CD4-positive, alpha-beta T cell (primary cell): Measurements from ENCODE around the gene ATXN7L3. TPM values are rescaled to one million over a fixed set of nuclear protein-coding genes. Genes with fewer than 3 reads are reported as not detected.

Experiments
- ATAC-seq: fragments of 200-7000 bp; cut with Tn5 transposase; one replicate; pipeline ENCODE4 v1.10.0; 2022; ENCODE audit warnings: mild to moderate bottlenecking; ENCODE audit not compliant: poor library complexity
- CTCF ChIA-PET: fragments of 350-600 bp; sonication (Branson Sonifier 250); formaldehyde crosslinking; loops from one replicate; lab custom pipeline; 2021; ENCODE audit warnings: antibody characterized with exemption, inconsistent platforms; lab: Charles Lee
- POLR2A ChIA-PET: fragments of 350-600 bp; sonication (Branson Sonifier 250); formaldehyde crosslinking; loops from one replicate; lab custom pipeline; 2021; ENCODE audit warnings: antibody characterized with exemption, inconsistent platforms; lab: Charles Lee
- DNase-seq, 14 experiments: peaks; one replicate each; pipeline ENCODE4 v3.0.0-alpha.2; 2013 to 2020; ENCODE audit warnings: mixed read lengths in 2 of 14
- H3K27ac ChIP-seq, 2 donors: one replicate each; pipeline versions ENCODE4 v1.5.1 to v1.7.0; 2013; ENCODE audit warnings: low read length in 2 of 2, low read depth in 1 of 2, mild to moderate bottlenecking in 1 of 2
- H3K27me3 ChIP-seq, 2 experiments: 1 replicate in 1 of 2; 2 replicates in 1 of 2; pipeline versions ENCODE4 v1.6.1 to v1.7.0; 2013; ENCODE audit warnings: low read length in 2 of 2, control low read depth in 1 of 2, mild to moderate bottlenecking in 1 of 2, moderate library complexity in 1 of 2; ENCODE audit not compliant: insufficient read depth in 2 of 2, control insufficient read depth in 1 of 2
- H3K36me3 ChIP-seq: one replicate; pipeline ENCODE4 v1.6.1; 2013; ENCODE audit warnings: low read length, control low read depth; ENCODE audit not compliant: insufficient read depth
- H3K4me1 ChIP-seq: one replicate; pipeline ENCODE4 v1.6.1; 2013; ENCODE audit warnings: low read length, control low read depth; ENCODE audit not compliant: insufficient read depth
- H3K4me3 ChIP-seq: one replicate; pipeline ENCODE4 v1.5.1; 2013; ENCODE audit warnings: mild to moderate bottlenecking, low read length, moderate library complexity
- H3K9me3 ChIP-seq, 2 experiments: 1 replicate in 1 of 2; 2 replicates in 1 of 2; pipeline versions ENCODE4 v1.6.1 to v1.7.0; 2013; ENCODE audit warnings: low read length in 2 of 2, mild to moderate bottlenecking in 2 of 2, control low read depth in 1 of 2, moderate library complexity in 1 of 2; ENCODE audit not compliant: control insufficient read depth in 1 of 2, insufficient read depth in 1 of 2
- H3K27ac Mint-ChIP-seq: one replicate; pipeline ENCODE4 v1.8.0; 2020; ENCODE audit warnings: mixed read lengths
- H3K27me3 Mint-ChIP-seq: one replicate; pipeline ENCODE4 v1.8.0; 2021; ENCODE audit warnings: mixed read lengths
- H3K36me3 Mint-ChIP-seq: one replicate; pipeline ENCODE4 v1.8.0; 2021; ENCODE audit warnings: low read depth, mixed read lengths
- H3K4me1 Mint-ChIP-seq: one replicate; pipeline ENCODE4 v1.8.0; 2021; ENCODE audit warnings: low read depth, mixed read lengths
- H3K4me3 Mint-ChIP-seq: one replicate; pipeline ENCODE4 v1.8.0; 2020; ENCODE audit warnings: mild to moderate bottlenecking, mixed read lengths
- H3K9me3 Mint-ChIP-seq: one replicate; pipeline ENCODE4 v1.8.0; 2020; ENCODE audit warnings: mixed read lengths
- intact Hi-C, 2 experiments: fragments of 100-400 bp; cut with DNase I in 1 of 2; cut with micrococcal nuclease in 1 of 2; formaldehyde crosslinking; loops; one replicate each; pipeline versions ENCODE4 v1.15.1 to v1.9.0; 2023 to 2025; cut with DNase I, micrococcal nuclease
- total RNA-seq, 174 experiments: library from RNA in 2 of 174; stranded (reverse) in 2 of 174; gene quantifications; one replicate each; pipeline ENCODE4 v1.2.3 and lab custom pipeline; 2021 to 2026
- TF ChIP-seq, protein P1 (sequence below): fragments of 200-600 bp; IDR thresholded peaks from one replicate; pipeline ENCODE4 v1.8.0; 2022; ENCODE audit warnings: antibody characterized with exemption, mild to moderate bottlenecking

The ATXN7L3 gene
- total RNA-seq, 2 experiments from 2014 or later: 85.2 to 99.2 TPM

DNA sequence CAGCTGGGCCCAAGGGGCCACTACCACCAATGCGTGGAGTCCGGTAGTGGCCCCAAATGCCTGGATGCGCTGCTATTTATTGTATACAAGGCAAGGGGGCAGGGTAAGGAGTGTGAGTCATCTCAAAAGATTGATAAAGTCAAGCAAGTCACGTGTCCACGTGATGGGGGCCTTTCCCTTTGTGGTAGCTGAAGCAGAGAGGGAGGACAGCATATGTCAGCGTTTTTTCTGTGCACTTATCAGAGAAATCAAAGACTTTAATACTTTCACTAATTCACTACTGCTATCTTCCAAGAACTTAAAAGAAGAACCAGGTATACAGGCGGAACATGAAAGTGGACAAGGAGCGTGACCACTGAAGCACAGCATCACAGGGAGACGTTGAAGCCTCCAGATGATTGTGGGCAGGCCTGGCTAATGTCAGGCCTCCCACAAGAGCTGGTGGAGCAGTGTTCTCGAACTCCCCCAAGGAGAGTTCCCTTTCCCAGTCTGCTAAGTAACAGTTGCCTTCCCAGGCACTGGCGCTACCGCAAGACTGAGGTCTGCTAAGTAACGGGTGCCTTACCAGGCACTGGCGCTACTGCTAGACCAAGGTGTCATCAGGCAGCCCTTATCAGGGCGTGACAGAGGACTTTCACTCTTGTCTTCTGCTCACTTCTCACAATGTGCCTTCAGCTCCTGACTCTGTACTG, 40.0 kb downstream of the ATXN7L3 start:
- ATAC-seq (peak; percentile 37), DNase-seq (peak in 7 of 14 experiments; percentile 16 to 67 (median 27))
- no peak overlapping the region for H3K4me3 ChIP-seq
- Mint-ChIP-seq H3K27ac (no peak overlapping the region), H3K9me3 (no peaks in the 10 kb centered on the region), H3K4me1 (peaks cover 5% of the 10 kb centered on the region), H3K36me3 (no peaks in the 10 kb centered on the region), H3K4me3 (no peak overlapping the region), H3K27me3 (no peaks in the 10 kb centered on the region)
- H3K36me3 ChIP-seq: no peaks in the 10 kb centered on the region
- TF ChIP-seq, protein P1, sequence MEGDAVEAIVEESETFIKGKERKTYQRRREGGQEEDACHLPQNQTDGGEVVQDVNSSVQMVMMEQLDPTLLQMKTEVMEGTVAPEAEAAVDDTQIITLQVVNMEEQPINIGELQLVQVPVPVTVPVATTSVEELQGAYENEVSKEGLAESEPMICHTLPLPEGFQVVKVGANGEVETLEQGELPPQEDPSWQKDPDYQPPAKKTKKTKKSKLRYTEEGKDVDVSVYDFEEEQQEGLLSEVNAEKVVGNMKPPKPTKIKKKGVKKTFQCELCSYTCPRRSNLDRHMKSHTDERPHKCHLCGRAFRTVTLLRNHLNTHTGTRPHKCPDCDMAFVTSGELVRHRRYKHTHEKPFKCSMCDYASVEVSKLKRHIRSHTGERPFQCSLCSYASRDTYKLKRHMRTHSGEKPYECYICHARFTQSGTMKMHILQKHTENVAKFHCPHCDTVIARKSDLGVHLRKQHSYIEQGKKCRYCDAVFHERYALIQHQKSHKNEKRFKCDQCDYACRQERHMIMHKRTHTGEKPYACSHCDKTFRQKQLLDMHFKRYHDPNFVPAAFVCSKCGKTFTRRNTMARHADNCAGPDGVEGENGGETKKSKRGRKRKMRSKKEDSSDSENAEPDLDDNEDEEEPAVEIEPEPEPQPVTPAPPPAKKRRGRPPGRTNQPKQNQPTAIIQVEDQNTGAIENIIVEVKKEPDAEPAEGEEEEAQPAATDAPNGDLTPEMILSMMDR: no peak
- no peak overlapping the region for H3K27ac ChIP-seq
- CTCF ChIA-PET: no interaction called here
- POLR2A ChIA-PET: interaction anchor here (0.9 kb wide), 1 partner anchor 15 kb away, joined by 3 read pairs; no protein-coding TSS in a partner anchor
- peaks cover 7% of the 10 kb centered on the region for H3K4me1 ChIP-seq
- intact Hi-C loops: no loop called here
- no peaks in the 10 kb centered on the region for H3K9me3 ChIP-seq
- H3K27me3 ChIP-seq: no peaks in the 10 kb centered on the region

DNA sequence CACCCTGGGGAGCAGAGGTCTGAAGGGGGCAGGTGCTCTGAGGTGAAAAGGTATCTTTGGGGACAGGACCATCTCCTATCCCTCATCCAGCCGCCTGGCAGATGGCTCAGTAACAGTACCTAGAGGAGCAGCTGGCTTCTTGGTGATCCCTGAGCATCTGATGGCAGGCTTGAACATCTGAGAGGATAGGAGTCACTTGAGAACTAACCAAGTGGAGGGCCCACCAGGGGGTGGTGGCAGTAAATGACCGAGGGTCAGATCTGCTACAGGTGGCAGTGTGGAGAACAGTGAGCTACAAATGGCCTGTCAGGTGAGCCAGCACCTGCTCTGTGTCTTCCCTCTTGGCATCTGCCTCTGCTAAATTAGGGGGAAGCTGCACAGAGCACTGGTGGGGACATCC, 44.2 kb downstream of the ATXN7L3 start:
- no peak overlapping the region for H3K27ac Mint-ChIP-seq

DNA sequence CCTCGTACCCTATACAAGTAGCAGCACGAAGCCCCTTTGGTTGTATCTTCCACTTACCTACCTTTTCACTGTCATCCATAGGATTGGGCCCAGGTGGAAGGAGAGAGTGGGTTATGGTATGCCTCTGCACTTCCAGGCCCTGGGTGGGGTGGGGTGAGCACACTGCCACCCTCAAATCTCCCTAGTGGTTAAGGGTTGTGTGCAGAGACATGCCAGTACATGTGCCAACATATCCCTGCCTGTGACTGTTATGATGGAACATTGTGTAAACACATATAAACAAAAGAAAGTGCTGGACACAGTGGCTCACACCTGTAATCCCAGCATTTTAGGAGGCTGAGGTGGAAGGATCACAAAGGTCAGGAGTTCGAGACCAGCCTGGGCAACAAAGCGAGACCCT, 46.8 kb downstream of the ATXN7L3 start:
- CTCF ChIA-PET: no interaction called here
- Mint-ChIP-seq H3K36me3 (no peaks in the 10 kb centered on the region), H3K27me3 (no peaks in the 10 kb centered on the region), H3K4me3 (no peak overlapping the region), H3K9me3 (no peaks in the 10 kb centered on the region), H3K4me1 (no peaks in the 10 kb centered on the region), H3K27ac (no peak overlapping the region)
- no peak overlapping the region for H3K4me3 ChIP-seq
- H3K4me1 ChIP-seq: no peaks in the 10 kb centered on the region
- H3K27me3 ChIP-seq: no peaks in the 10 kb centered on the region
- DNase-seq (no peak), ATAC-seq (no peak)
- TF ChIP-seq, protein P1: no peak
- POLR2A ChIA-PET: no interaction called here
- intact Hi-C loops: no loop called here
- no peak overlapping the region for H3K27ac ChIP-seq
- H3K9me3 ChIP-seq: no peaks in the 10 kb centered on the region
- H3K36me3 ChIP-seq: no peaks in the 10 kb centered on the region

More for the DNA sequence above, 44.2 kb downstream of the ATXN7L3 start:
- no peak overlapping the region for H3K27ac ChIP-seq
- no peaks in the 10 kb centered on the region for H3K9me3 ChIP-seq
- Mint-ChIP-seq H3K4me3 (no peak overlapping the region), H3K36me3 (no peaks in the 10 kb centered on the region), H3K4me1 (peaks cover 5% of the 10 kb centered on the region), H3K27me3 (no peaks in the 10 kb centered on the region), H3K9me3 (no peaks in the 10 kb centered on the region)
- ChIA-PET CTCF (no interaction called here), POLR2A (no interaction called here)
- no peak overlapping the region for H3K4me3 ChIP-seq
- DNase-seq: no peak
- peaks cover 7% of the 10 kb centered on the region for H3K4me1 ChIP-seq
- TF ChIP-seq, protein P1: no peak
- H3K27me3 ChIP-seq: no peaks in the 10 kb centered on the region
- H3K36me3 ChIP-seq: no peaks in the 10 kb centered on the region
- intact Hi-C loops: no loop called here
- ATAC-seq: no peak
